Stimulated activated memory B cell treated with anti-CD40 and anti-IgM and Interleukin-4, amounts not matched to agents 10 μg/mL and 1 μg/mL and 100 μg/mL, for 72 hours (primary cell): ENCODE results near the gene DHX57.
"Not testable (repeated sequence)": the region's sequence is repeated elsewhere in the genome, so short reads cannot be mapped to it uniquely, and the experiment has no call there.

Experiments used
- ATAC-seq: fragments of 150-1000 bp; cut with Tn5 transposase; 2 replicates; pipeline ENCODE4 v1.10.0; 2021
- H3K27ac Mint-ChIP-seq: one replicate; pipeline ENCODE4 v1.8.0; 2022; ENCODE audit warnings: mild to moderate bottlenecking, mixed read lengths
- H3K27me3 Mint-ChIP-seq: one replicate; pipeline ENCODE4 v1.8.0; 2022; ENCODE audit warnings: mixed read lengths
- H3K36me3 Mint-ChIP-seq: one replicate; pipeline ENCODE4 v1.8.0; 2022; ENCODE audit warnings: mixed read lengths
- H3K4me1 Mint-ChIP-seq: one replicate; pipeline ENCODE4 v1.8.0; 2022; ENCODE audit warnings: mixed read lengths
- H3K4me3 Mint-ChIP-seq: one replicate; pipeline ENCODE4 v1.8.0; 2022; ENCODE audit warnings: mild to moderate bottlenecking, moderate library complexity, mixed read lengths
- H3K9me3 Mint-ChIP-seq: one replicate; pipeline ENCODE4 v1.8.0; 2022; ENCODE audit warnings: mixed read lengths

DHX57 gene

GRCh38 chr2:38830526-38831159, 45.1 kb downstream of the DHX57 start:
- Mint-ChIP-seq H3K9me3 (no peaks in the 10 kb centered on the region), H3K27ac (no peak overlapping the region), H3K4me1 (peaks cover 15% of the 10 kb centered on the region), H3K27me3 (no peaks in the 10 kb centered on the region), H3K36me3 (peaks cover 31% of the 10 kb centered on the region), H3K4me3 (no peak overlapping the region)
- no peak for ATAC-seq

GRCh38 chr2:38829971-38830370, 45.8 kb downstream of the DHX57 start:
- Mint-ChIP-seq H3K27me3 (no peaks in the 10 kb centered on the region), H3K4me3 (no peak overlapping the region), H3K36me3 (peaks cover 31% of the 10 kb centered on the region), H3K4me1 (peaks cover 12% of the 10 kb centered on the region), H3K9me3 (no peaks in the 10 kb centered on the region), H3K27ac (no peak overlapping the region)
- ATAC-seq: no peak

- H3K36me3 Mint-ChIP-seq: peaks cover 33% of the 10 kb centered on the region
- no peaks in the 10 kb centered on the region for H3K27me3 Mint-ChIP-seq
- H3K27ac Mint-ChIP-seq: no peak overlapping the region
Observed at GRCh38 chr2:38828460-38828859, 47.3 kb downstream of the DHX57 start.

GRCh38 chr2:38827539-38828145, 48.1 kb downstream of the DHX57 start:
- H3K4me3 Mint-ChIP-seq, H3K27ac Mint-ChIP-seq, H3K27me3 Mint-ChIP-seq, H3K4me1 Mint-ChIP-seq, ATAC-seq, H3K9me3 Mint-ChIP-seq: not testable (repeated sequence)
- H3K36me3 Mint-ChIP-seq: peaks cover 36% of the 10 kb centered on the region

More at GRCh38 chr2:38828460-38828859, 47.3 kb downstream of the DHX57 start:
- peaks cover 2% of the 10 kb centered on the region for H3K9me3 Mint-ChIP-seq
- ATAC-seq: no peak
- H3K4me1 Mint-ChIP-seq: peaks cover 6% of the 10 kb centered on the region
- H3K4me3 Mint-ChIP-seq: no peak overlapping the region

- peaks cover 51% of the 10 kb centered on the region for H3K36me3 Mint-ChIP-seq
- no peak for ATAC-seq
- peaks cover 6% of the 10 kb centered on the region for H3K4me1 Mint-ChIP-seq
- H3K4me3 Mint-ChIP-seq: no peak overlapping the region
- no peak overlapping the region for H3K27ac Mint-ChIP-seq
- H3K9me3 Mint-ChIP-seq: peaks cover 2% of the 10 kb centered on the region
- no peaks in the 10 kb centered on the region for H3K27me3 Mint-ChIP-seq
Observed at GRCh38 chr2:38825956-38826355, 49.8 kb downstream of the DHX57 start.

- peaks cover 58% of the 10 kb centered on the region for H3K36me3 Mint-ChIP-seq
Observed at GRCh38 chr2:38824906-38825305, 50.8 kb downstream of the DHX57 start.

GRCh38 chr2:38823386-38823785, 52.3 kb downstream of the DHX57 start:
- Mint-ChIP-seq H3K9me3 (peaks cover 2% of the 10 kb centered on the region), H3K36me3 (peaks cover 73% of the 10 kb centered on the region), H3K27ac (no peak overlapping the region), H3K4me3 (no peak overlapping the region), H3K4me1 (peaks cover 6% of the 10 kb centered on the region), H3K27me3 (no peaks in the 10 kb centered on the region)
- no peak for ATAC-seq

More at GRCh38 chr2:38824906-38825305, 50.8 kb downstream of the DHX57 start:
- no peaks in the 10 kb centered on the region for H3K27me3 Mint-ChIP-seq
- H3K4me1 Mint-ChIP-seq: peaks cover 6% of the 10 kb centered on the region
- no peak overlapping the region for H3K27ac Mint-ChIP-seq
- peaks cover 2% of the 10 kb centered on the region for H3K9me3 Mint-ChIP-seq
- ATAC-seq: no peak
- no peak overlapping the region for H3K4me3 Mint-ChIP-seq

GRCh38 chr2:38818565-38818964, 57.2 kb downstream of the DHX57 start:
- Mint-ChIP-seq H3K4me1 (no peaks in the 10 kb centered on the region), H3K27me3 (no peaks in the 10 kb centered on the region), H3K36me3 (peaks cover 72% of the 10 kb centered on the region), H3K9me3 (no peaks in the 10 kb centered on the region), H3K27ac (no peak overlapping the region), H3K4me3 (no peak overlapping the region)
- ATAC-seq: no peak

- Mint-ChIP-seq H3K4me1 (no peaks in the 10 kb centered on the region), H3K27me3 (no peaks in the 10 kb centered on the region), H3K27ac (no peak overlapping the region), H3K4me3 (no peak overlapping the region), H3K36me3 (peaks cover 62% of the 10 kb centered on the region), H3K9me3 (no peaks in the 10 kb centered on the region)
- ATAC-seq: no peak
Observed at GRCh38 chr2:38815936-38816335, 59.8 kb downstream of the DHX57 start.

- H3K9me3 Mint-ChIP-seq: no peaks in the 10 kb centered on the region
- H3K4me1 Mint-ChIP-seq: peaks cover 6% of the 10 kb centered on the region
- ATAC-seq: no peak
- peaks cover 27% of the 10 kb centered on the region for H3K36me3 Mint-ChIP-seq
- no peaks in the 10 kb centered on the region for H3K27me3 Mint-ChIP-seq
- no peak overlapping the region for H3K27ac Mint-ChIP-seq
- H3K4me3 Mint-ChIP-seq: no peak overlapping the region
Observed at GRCh38 chr2:38810488-38810887, 65.2 kb downstream of the DHX57 start.

GRCh38 chr2:38808677-38809076, 67.1 kb downstream of the DHX57 start:
- H3K27ac Mint-ChIP-seq: no peak overlapping the region
- no peak overlapping the region for H3K4me3 Mint-ChIP-seq
- H3K9me3 Mint-ChIP-seq: no peaks in the 10 kb centered on the region
- H3K27me3 Mint-ChIP-seq: no peaks in the 10 kb centered on the region
- peaks cover 24% of the 10 kb centered on the region for H3K36me3 Mint-ChIP-seq
- no peak for ATAC-seq
- peaks cover 6% of the 10 kb centered on the region for H3K4me1 Mint-ChIP-seq

- peaks cover 26% of the 10 kb centered on the region for H3K36me3 Mint-ChIP-seq
- no peaks in the 10 kb centered on the region for H3K27me3 Mint-ChIP-seq
- ATAC-seq: peak; percentile 57
- H3K4me1 Mint-ChIP-seq: peaks cover 6% of the 10 kb centered on the region
- H3K4me3 Mint-ChIP-seq: no peak overlapping the region
- H3K9me3 Mint-ChIP-seq: no peaks in the 10 kb centered on the region
- no peak overlapping the region for H3K27ac Mint-ChIP-seq
Observed at GRCh38 chr2:38806733-38807059, 69.0 kb downstream of the DHX57 start.

- H3K27ac Mint-ChIP-seq: no peak overlapping the region
- peaks cover 21% of the 10 kb centered on the region for H3K36me3 Mint-ChIP-seq
- peaks cover 6% of the 10 kb centered on the region for H3K4me1 Mint-ChIP-seq
- no peak overlapping the region for H3K4me3 Mint-ChIP-seq
- peak; percentile 68 for ATAC-seq
- H3K9me3 Mint-ChIP-seq: no peaks in the 10 kb centered on the region
- H3K27me3 Mint-ChIP-seq: no peaks in the 10 kb centered on the region
Observed at GRCh38 chr2:38806015-38806732, 69.6 kb downstream of the DHX57 start.

GRCh38 chr2:38797953-38798352, 77.8 kb downstream of the DHX57 start:
- peaks cover 25% of the 10 kb centered on the region for H3K36me3 Mint-ChIP-seq
- H3K9me3 Mint-ChIP-seq: no peaks in the 10 kb centered on the region
- no peaks in the 10 kb centered on the region for H3K27me3 Mint-ChIP-seq
- H3K4me1 Mint-ChIP-seq: no peaks in the 10 kb centered on the region
- no peak overlapping the region for H3K4me3 Mint-ChIP-seq
- H3K27ac Mint-ChIP-seq: no peak overlapping the region
- ATAC-seq: no peak

GRCh38 chr2:38797250-38797676, 78.5 kb downstream of the DHX57 start:
- Mint-ChIP-seq H3K36me3 (peaks cover 21% of the 10 kb centered on the region), H3K4me3 (no peak overlapping the region), H3K27me3 (no peaks in the 10 kb centered on the region), H3K9me3 (no peaks in the 10 kb centered on the region), H3K27ac (no peak overlapping the region), H3K4me1 (no peaks in the 10 kb centered on the region)
- ATAC-seq: no peak

- not testable (repeated sequence) for H3K9me3 Mint-ChIP-seq, H3K4me1 Mint-ChIP-seq, H3K27ac Mint-ChIP-seq, ATAC-seq, H3K27me3 Mint-ChIP-seq, H3K4me3 Mint-ChIP-seq
- peaks cover 21% of the 10 kb centered on the region for H3K36me3 Mint-ChIP-seq
Observed at GRCh38 chr2:38795016-38795415, 80.7 kb downstream of the DHX57 start.
